SK-N-SH (cell line): ENCODE measurements around the gene METTL24. TPM values are rescaled to one million over a fixed set of nuclear protein-coding genes. Genes with fewer than 3 reads are reported as not detected.

Experiments
- CTCF ChIA-PET: fragments of 300-600, 350-600 bp; formaldehyde crosslinking; extraction: SDS; loops from one replicate; lab custom pipeline; 2021; lab: Yijun Ruan, JAX
- POLR2A ChIA-PET: fragments of 350-600 bp; sonication (Branson Sonifier 250); formaldehyde crosslinking; extraction: SDS; loops from one replicate; lab custom pipeline; 2020; ENCODE audit warnings: antibody characterized with exemption, inconsistent platforms; lab: Yijun Ruan, JAX
- DNase-seq: peaks from one replicate; pipeline ENCODE4 v3.0.0; 2012
- H2AFZ ChIP-seq: fragments of 200-600 bp; sonication (generic); 2 replicates; pipeline ENCODE4 v1.8.1; 2016; ENCODE audit warnings: antibody characterized with exemption, mild to moderate bottlenecking, low read depth
- H3F3A ChIP-seq: fragments of 200-600 bp; sonication (generic); replicated peaks from 2 replicates; pipeline ENCODE3; 2016; ENCODE audit warnings: antibody characterized with exemption, mild to moderate bottlenecking; ENCODE audit not compliant: insufficient read depth
- H3K27ac ChIP-seq, 2 experiments: fragments of 200-500 bp in 1 of 2; fragments of 200-600 bp in 1 of 2; sonication (Bioruptor generic) in 1 of 2; sonication (generic), shearing (Covaris generic) in 1 of 2; 2 replicates each; pipeline versions ENCODE4 v1.5.1 to v1.6.1; 2014 to 2016; ENCODE audit warnings: low read depth in 2 of 2, inconsistent platforms in 1 of 2, low read length in 1 of 2, mild to moderate bottlenecking in 1 of 2, mixed read lengths in 1 of 2
- H3K27me3 ChIP-seq: fragments of 200-600 bp; sonication (generic), shearing (Covaris generic); 2 replicates; pipeline ENCODE4 v1.6.1; 2016; ENCODE audit warnings: mixed run types; ENCODE audit not compliant: insufficient read depth
- H3K36me3 ChIP-seq, 2 experiments: fragments of 200-500 bp in 1 of 2; fragments of 200-600 bp in 1 of 2; sonication (Bioruptor generic) in 1 of 2; sonication (generic) in 1 of 2; replicated peaks in 1 of 2; 2 replicates each; pipeline versions ENCODE3 to v1.5.1; 2014 to 2016; ENCODE audit warnings: low read length in 1 of 2, mild to moderate bottlenecking in 1 of 2; ENCODE audit not compliant: insufficient read depth in 2 of 2, control insufficient read depth in 1 of 2
- H3K4me1 ChIP-seq, 2 experiments: fragments of 200-500 bp in 1 of 2; fragments of 200-600 bp in 1 of 2; sonication (Bioruptor generic) in 1 of 2; sonication (generic), shearing (Covaris generic) in 1 of 2; 2 replicates each; pipeline versions ENCODE4 v1.5.1 to v1.6.1; 2014 to 2016; ENCODE audit warnings: low read depth in 1 of 2, low read length in 1 of 2, mixed run types in 1 of 2; ENCODE audit not compliant: insufficient read depth in 2 of 2, control insufficient read depth in 1 of 2
- H3K4me2 ChIP-seq: fragments of 200-600 bp; sonication (generic), shearing (Covaris generic); 2 replicates; pipeline ENCODE4 v1.6.1; 2017; ENCODE audit warnings: mixed run types
- H3K4me3 ChIP-seq, 2 experiments: fragments of 200-500 bp in 1 of 2; fragments of 200-600 bp in 1 of 2; sonication (Bioruptor generic) in 1 of 2; sonication (generic), shearing (Covaris generic) in 1 of 2; 2 replicates each; pipeline versions ENCODE4 v1.5.1 to v1.8.1; 2014 to 2016; ENCODE audit warnings: low read depth in 2 of 2, inconsistent platforms in 1 of 2, low read length in 1 of 2, mild to moderate bottlenecking in 1 of 2, mixed read lengths in 1 of 2, moderate library complexity in 1 of 2
- H3K79me2 ChIP-seq: fragments of 200-600 bp; sonication (generic); 2 replicates; pipeline ENCODE4 v1.8.1; 2017; ENCODE audit warnings: mild to moderate bottlenecking; ENCODE audit not compliant: insufficient read depth
- H3K9ac ChIP-seq: fragments of 200-600 bp; sonication (generic); 2 replicates; pipeline ENCODE4 v1.6.1; 2017; ENCODE audit warnings: mixed run types
- H3K9me2 ChIP-seq: fragments of 200-600 bp; sonication (generic); 2 replicates; pipeline ENCODE4 v1.6.1; 2017; ENCODE audit warnings: mixed run types
- H3K9me3 ChIP-seq: fragments of 200-600 bp; sonication (generic); 2 replicates; pipeline ENCODE4 v1.6.1; 2017; ENCODE audit warnings: mixed run types, mild to moderate bottlenecking, moderate library complexity
- H4K20me1 ChIP-seq: fragments of 200-600 bp; sonication (generic); 2 replicates; pipeline ENCODE4 v1.6.1; 2017; ENCODE audit warnings: mild to moderate bottlenecking, mixed run types; ENCODE audit not compliant: insufficient read depth
- EP300 ChIP-seq, 2 experiments: IDR thresholded peaks; 2 replicates each; pipeline versions ENCODE4 v1.4.0 to v1.6.1; 2012; ENCODE audit warnings: borderline replicate concordance in 1 of 2, low read depth in 1 of 2, low read length in 1 of 2
- EZH2phosphoT487 ChIP-seq: fragments of 200-600 bp; sonication (generic); IDR thresholded peaks from 2 replicates; pipeline ENCODE4 v1.6.1; 2017; ENCODE audit warnings: low read depth, mixed run types, mild to moderate bottlenecking, antibody characterized with exemption, moderate library complexity, borderline replicate concordance
- FOSL2 ChIP-seq: IDR thresholded peaks from 2 replicates; pipeline ENCODE4 v1.4.0; 2012; ENCODE audit warnings: low read depth, mild to moderate bottlenecking, moderate library complexity, borderline replicate concordance
- FOXJ3 ChIP-seq: sonication (generic); formaldehyde crosslinking; IDR thresholded peaks from 2 replicates; pipeline ENCODE4 v1.5.1; 2020; ENCODE audit warnings: mild to moderate bottlenecking, missing genetic modification reagents
- FOXM1 ChIP-seq: IDR thresholded peaks from 2 replicates; pipeline ENCODE4 v1.4.0; 2012; ENCODE audit warnings: low read depth, mild to moderate bottlenecking
- GABPA ChIP-seq: IDR thresholded peaks from 2 replicates; pipeline ENCODE4 v1.4.0; 2012; ENCODE audit warnings: low read depth, mild to moderate bottlenecking
- NFIC ChIP-seq: IDR thresholded peaks from 2 replicates; pipeline ENCODE4 v1.4.0; 2012; ENCODE audit warnings: borderline replicate concordance
- NRF1 ChIP-seq: IDR thresholded peaks from 2 replicates; pipeline ENCODE4 v1.6.1; 2012; ENCODE audit warnings: low read depth, mild to moderate bottlenecking, low read length
- POLR2AphosphoS5 ChIP-seq: IDR thresholded peaks from 2 replicates; pipeline ENCODE4 v1.6.1; 2012; ENCODE audit warnings: low read depth, low read length
- RCOR1 ChIP-seq: fragments of 150-350 bp; IDR thresholded peaks from 2 replicates; pipeline ENCODE4 v1.6.1; 2017; ENCODE audit warnings: antibody characterized with exemption, low read length
- REST ChIP-seq: IDR thresholded peaks from 2 replicates; pipeline ENCODE4 v1.6.1; 2012; ENCODE audit warnings: mild to moderate bottlenecking, low read depth, low read length, moderate library complexity
- RFX5 ChIP-seq: IDR thresholded peaks from 2 replicates; pipeline ENCODE4 v1.6.1; 2012; ENCODE audit warnings: mild to moderate bottlenecking, improper control_type of control experiment, low read length
- SIN3A ChIP-seq: IDR thresholded peaks from 2 replicates; pipeline ENCODE4 v1.6.1; 2012; ENCODE audit warnings: low read depth, mild to moderate bottlenecking, low read length, moderate library complexity, borderline replicate concordance
- TCF12 ChIP-seq: IDR thresholded peaks from 2 replicates; pipeline ENCODE4 v1.4.0; 2012
- TEAD4 ChIP-seq: IDR thresholded peaks from 2 replicates; pipeline ENCODE4 v1.4.0; 2012; ENCODE audit warnings: mild to moderate bottlenecking, borderline replicate concordance; ENCODE audit not compliant: insufficient read depth
- USF1 ChIP-seq: IDR thresholded peaks from 2 replicates; pipeline ENCODE4 v1.4.0; 2012; ENCODE audit warnings: low read depth, borderline replicate concordance
- YY1 ChIP-seq: IDR thresholded peaks from 2 replicates; pipeline ENCODE4 v1.4.0; 2012; ENCODE audit warnings: low read depth, mild to moderate bottlenecking
- ZBTB33 ChIP-seq: IDR thresholded peaks from 2 replicates; pipeline ENCODE4 v1.4.0; 2012; ENCODE audit warnings: low read depth, borderline replicate concordance
- WGBS: methylation state at CpG from one replicate; pipeline ENCODE4 v1.1.6; 2017; ENCODE audit warnings: low lambda C conversion rate; 5-methylcytosine and 5-hydroxymethylcytosine counted together
- polyA plus RNA-seq, 3 experiments: library from polyadenylated mRNA; depleted of rRNA; stranded (reverse); fragments of >200 nt; gene quantifications; 2 replicates each; pipeline ENCODE4 v1.2.3, GENCODE V29; 2012
- TF ChIP-seq, protein P1 (sequence below): fragments of 150-350 bp; IDR thresholded peaks from 2 replicates; pipeline ENCODE4 v1.6.1; 2017; ENCODE audit warnings: antibody characterized with exemption, low read length, low read depth, borderline replicate concordance
- TF ChIP-seq, protein P2 (sequence below): IDR thresholded peaks from 2 replicates; pipeline ENCODE4; 2012

METTL24 gene
- polyA plus RNA-seq, 1 of the 3 experiments (the other 2 are of a cell fraction): not detected

GRCh38 chr6:110315207-110315868 lies 42.8 kb downstream of the METTL24 start (continued):
- TF ChIP-seq REST: no peak
- TF ChIP-seq FOSL2: no peak
- TF ChIP-seq POLR2AphosphoS5: no peak
- TF ChIP-seq TEAD4: no peak
- TF ChIP-seq RCOR1: no peak
- no peak for TF ChIP-seq FOXJ3 (CRISPR knock-in tag)

GRCh38 chr6:110310861-110311446 lies 47.2 kb downstream of the METTL24 start:
- H3K36me3 ChIP-seq: no peaks in the 10 kb centered on the region
- no peaks in the 10 kb centered on the region for H3F3A ChIP-seq
- H2AFZ ChIP-seq: no peak overlapping the region
- no peaks in the 10 kb centered on the region for H3K9me3 ChIP-seq
- H3K4me2 ChIP-seq: no peak overlapping the region
- WGBS: 69% methylated on average over 3 of the region's 3 CpGs
- DNase-seq: no peak
- H3K79me2 ChIP-seq: no peaks in the 10 kb centered on the region
- ChIA-PET POLR2A (no interaction called here), CTCF (no interaction called here)
- TF ChIP-seq, protein P1, sequence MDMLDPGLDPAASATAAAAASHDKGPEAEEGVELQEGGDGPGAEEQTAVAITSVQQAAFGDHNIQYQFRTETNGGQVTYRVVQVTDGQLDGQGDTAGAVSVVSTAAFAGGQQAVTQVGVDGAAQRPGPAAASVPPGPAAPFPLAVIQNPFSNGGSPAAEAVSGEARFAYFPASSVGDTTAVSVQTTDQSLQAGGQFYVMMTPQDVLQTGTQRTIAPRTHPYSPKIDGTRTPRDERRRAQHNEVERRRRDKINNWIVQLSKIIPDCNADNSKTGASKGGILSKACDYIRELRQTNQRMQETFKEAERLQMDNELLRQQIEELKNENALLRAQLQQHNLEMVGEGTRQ: no peak
- no peak for TF ChIP-seq EZH2phosphoT487
- TF ChIP-seq, protein P2, sequence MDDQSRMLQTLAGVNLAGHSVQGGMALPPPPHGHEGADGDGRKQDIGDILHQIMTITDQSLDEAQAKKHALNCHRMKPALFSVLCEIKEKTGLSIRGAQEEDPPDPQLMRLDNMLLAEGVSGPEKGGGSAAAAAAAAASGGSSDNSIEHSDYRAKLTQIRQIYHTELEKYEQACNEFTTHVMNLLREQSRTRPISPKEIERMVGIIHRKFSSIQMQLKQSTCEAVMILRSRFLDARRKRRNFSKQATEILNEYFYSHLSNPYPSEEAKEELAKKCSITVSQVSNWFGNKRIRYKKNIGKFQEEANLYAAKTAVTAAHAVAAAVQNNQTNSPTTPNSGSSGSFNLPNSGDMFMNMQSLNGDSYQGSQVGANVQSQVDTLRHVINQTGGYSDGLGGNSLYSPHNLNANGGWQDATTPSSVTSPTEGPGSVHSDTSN: no peak
- no peak for TF ChIP-seq FOXJ3 (CRISPR knock-in tag)
- no peak for TF ChIP-seq RCOR1
- TF ChIP-seq USF1: no peak
- TF ChIP-seq POLR2AphosphoS5: no peak
- TF ChIP-seq FOXM1: no peak
- TF ChIP-seq ZBTB33: no peak
- no peak for TF ChIP-seq TEAD4
- TF ChIP-seq NFIC: no peak
- no peak for TF ChIP-seq SIN3A
- no peak for TF ChIP-seq GABPA
- TF ChIP-seq NRF1: no peak
- TF ChIP-seq FOSL2: no peak
- no peak for TF ChIP-seq TCF12
- no peak for TF ChIP-seq YY1
- TF ChIP-seq RFX5: no peak
- TF ChIP-seq EP300 (IDR thresholded peaks at IDR 0.05; ENCODE audit: borderline replicate concordance in 1 of 2, low read depth in 1 of 2, low read length in 1 of 2): no peak
- no peak overlapping the region for H3K27ac ChIP-seq
- no peaks in the 10 kb centered on the region for H3K9me2 ChIP-seq
- no peak overlapping the region for H3K4me3 ChIP-seq
- H3K4me1 ChIP-seq: no peaks in the 10 kb centered on the region; a peak in 1 of 4 replicates
- H3K9ac ChIP-seq: no peak overlapping the region
- H3K27me3 ChIP-seq: no peaks in the 10 kb centered on the region; the same call in 1 of the 2 replicates
- H4K20me1 ChIP-seq: no peaks in the 10 kb centered on the region
